HEK293 (cell line): ENCODE results near the gene EEF2K.

Experiments
- ZNF362 ChIP-seq: fragments of 450-650 bp; formaldehyde crosslinking; IDR thresholded peaks from 2 replicates; pipeline ENCODE4 v1.5.1; 2016; ENCODE audit warnings: missing biosample characterization, missing genetic modification characterization
- ZNF76 ChIP-seq: fragments of 450-650 bp; formaldehyde crosslinking; IDR thresholded peaks from 2 replicates; pipeline ENCODE4; 2016; ENCODE audit warnings: low read depth, missing biosample characterization, missing genetic modification characterization, borderline replicate concordance
- TF ChIP-seq, protein P1 (sequence below): fragments of 450-650 bp; formaldehyde crosslinking; IDR thresholded peaks from 2 replicates; pipeline ENCODE4 v1.5.1; 2016; ENCODE audit warnings: missing biosample characterization, missing genetic modification characterization

GRCh38 chr16:22171953-22172352, 34.1 kb upstream of the EEF2K start:
- TF ChIP-seq, protein P1, sequence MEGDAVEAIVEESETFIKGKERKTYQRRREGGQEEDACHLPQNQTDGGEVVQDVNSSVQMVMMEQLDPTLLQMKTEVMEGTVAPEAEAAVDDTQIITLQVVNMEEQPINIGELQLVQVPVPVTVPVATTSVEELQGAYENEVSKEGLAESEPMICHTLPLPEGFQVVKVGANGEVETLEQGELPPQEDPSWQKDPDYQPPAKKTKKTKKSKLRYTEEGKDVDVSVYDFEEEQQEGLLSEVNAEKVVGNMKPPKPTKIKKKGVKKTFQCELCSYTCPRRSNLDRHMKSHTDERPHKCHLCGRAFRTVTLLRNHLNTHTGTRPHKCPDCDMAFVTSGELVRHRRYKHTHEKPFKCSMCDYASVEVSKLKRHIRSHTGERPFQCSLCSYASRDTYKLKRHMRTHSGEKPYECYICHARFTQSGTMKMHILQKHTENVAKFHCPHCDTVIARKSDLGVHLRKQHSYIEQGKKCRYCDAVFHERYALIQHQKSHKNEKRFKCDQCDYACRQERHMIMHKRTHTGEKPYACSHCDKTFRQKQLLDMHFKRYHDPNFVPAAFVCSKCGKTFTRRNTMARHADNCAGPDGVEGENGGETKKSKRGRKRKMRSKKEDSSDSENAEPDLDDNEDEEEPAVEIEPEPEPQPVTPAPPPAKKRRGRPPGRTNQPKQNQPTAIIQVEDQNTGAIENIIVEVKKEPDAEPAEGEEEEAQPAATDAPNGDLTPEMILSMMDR: no peak
- TF ChIP-seq ZNF76 (no peak), ZNF362 (no peak)
